Ishikawa (cell line): ENCODE results near the gene DGCR8.

Source experiments
- EGR1 ChIP-seq: IDR thresholded peaks from 2 replicates; pipeline ENCODE4 v1.6.1; 2012
- FOXM1 ChIP-seq: IDR thresholded peaks from 2 replicates; pipeline ENCODE4 v1.6.1; 2012; ENCODE audit warnings: low read depth, borderline replicate concordance
- RAD21 ChIP-seq: IDR thresholded peaks from 2 replicates; pipeline ENCODE4 v1.6.1; 2012; ENCODE audit warnings: low read depth
- TF ChIP-seq, protein P1 (sequence below): IDR thresholded peaks from 2 replicates; pipeline ENCODE4 v1.6.1; 2012
- TF ChIP-seq, protein P2 (sequence below): IDR thresholded peaks from 2 replicates; pipeline ENCODE4 v1.6.1; 2012

DNA sequence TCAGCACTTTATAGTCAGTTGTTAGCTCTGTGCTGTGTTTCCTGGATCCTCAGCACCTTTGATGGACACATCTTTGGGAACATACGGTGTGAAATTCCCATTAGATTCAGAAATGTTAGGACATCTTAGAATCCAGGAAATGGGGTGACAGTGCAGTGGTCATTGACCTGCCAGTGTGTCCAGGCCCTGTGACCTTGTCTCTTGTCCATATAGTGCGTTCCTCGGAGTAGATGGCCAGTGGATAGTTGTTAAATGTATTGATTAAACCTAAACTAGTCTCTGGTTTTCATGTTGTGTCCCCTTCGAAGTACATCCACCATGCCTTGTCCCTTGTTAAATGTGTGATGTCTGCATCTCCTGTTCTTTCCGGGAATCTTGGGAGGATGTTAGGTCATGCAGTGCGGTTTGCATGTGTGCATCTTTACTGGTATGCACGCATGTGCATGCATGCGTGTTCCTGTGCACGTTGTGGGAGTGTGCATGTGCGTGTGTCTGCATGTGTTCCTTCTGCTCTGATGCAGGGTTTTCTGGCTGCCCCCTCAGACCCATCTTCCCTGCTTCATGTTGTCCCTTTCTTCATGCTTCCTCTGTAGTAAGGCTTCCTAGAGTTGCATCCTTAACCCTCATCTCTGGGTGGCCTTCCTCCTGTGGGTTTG lies 4.0 kb downstream of the DGCR8 start:
- TF ChIP-seq EGR1 = no peak
- TF ChIP-seq, protein P1, sequence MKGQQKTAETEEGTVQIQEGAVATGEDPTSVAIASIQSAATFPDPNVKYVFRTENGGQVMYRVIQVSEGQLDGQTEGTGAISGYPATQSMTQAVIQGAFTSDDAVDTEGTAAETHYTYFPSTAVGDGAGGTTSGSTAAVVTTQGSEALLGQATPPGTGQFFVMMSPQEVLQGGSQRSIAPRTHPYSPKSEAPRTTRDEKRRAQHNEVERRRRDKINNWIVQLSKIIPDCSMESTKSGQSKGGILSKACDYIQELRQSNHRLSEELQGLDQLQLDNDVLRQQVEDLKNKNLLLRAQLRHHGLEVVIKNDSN = no peak
- TF ChIP-seq RAD21 = no peak
- TF ChIP-seq FOXM1 = no peak
- TF ChIP-seq, protein P2, sequence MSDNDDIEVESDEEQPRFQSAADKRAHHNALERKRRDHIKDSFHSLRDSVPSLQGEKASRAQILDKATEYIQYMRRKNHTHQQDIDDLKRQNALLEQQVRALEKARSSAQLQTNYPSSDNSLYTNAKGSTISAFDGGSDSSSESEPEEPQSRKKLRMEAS = no peak
